ENCODE measurements around the gene RAB40C.

The RAB40C gene

DNA sequence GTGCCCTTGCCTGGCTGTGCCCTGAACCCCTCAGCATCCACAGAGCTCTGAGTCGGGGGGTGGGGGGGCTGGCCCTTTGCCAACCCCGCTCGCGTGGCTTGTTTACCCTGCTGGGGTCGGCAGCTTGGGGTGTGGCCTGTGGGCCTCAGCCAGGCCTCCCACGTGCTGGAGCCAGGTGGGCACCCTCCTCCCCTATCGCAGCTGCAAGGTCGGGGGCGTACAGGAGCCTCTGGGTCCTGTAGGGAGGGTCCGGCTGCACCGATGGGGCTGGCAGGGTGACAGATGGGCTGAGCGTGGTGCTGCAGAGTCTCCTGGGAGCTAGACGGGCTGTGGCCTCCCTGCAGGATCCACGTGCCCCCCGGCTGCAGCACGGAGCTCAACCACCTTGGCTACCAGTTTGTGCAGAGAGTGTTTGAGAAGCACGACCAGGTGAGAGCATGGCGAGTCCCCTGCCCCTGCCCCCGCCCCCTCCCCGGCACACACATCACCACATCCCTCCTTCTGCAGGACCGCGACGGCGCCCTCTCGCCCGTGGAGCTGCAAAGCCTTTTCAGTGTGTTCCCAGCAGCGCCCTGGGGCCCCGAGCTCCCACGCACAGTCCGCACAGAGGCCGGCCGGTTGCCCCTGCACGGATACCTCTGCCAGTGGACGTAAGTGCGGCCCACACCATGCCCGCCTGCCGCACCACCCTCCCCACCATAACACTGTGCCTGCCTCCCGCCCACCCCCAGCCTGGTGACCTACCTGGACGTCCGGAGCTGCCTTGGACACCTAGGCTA is 81.7 kb downstream of the RAB40C start:
- DNase-seq, result no peak

DNA sequence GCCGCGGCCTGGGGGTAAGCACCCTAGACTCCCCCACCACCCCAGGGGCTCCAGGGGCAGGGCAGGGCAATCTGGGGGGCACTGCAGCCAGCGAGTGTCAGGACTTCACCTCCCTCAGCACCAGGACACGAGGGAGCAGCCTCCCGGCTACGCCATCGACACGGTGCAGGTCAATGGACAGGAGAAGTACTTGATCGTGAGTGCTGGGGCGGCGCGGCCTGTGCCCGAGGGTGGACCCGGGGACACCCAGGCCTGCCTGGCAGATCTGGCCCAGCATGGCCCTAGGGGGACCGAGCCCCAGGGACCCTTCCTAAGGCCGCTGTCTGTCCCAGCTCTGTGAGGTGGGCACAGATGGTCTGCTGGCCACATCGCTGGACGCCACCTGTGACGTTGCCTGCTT is 82.5 kb downstream of the RAB40C start:
- DNase-seq, result no peak

DNA sequence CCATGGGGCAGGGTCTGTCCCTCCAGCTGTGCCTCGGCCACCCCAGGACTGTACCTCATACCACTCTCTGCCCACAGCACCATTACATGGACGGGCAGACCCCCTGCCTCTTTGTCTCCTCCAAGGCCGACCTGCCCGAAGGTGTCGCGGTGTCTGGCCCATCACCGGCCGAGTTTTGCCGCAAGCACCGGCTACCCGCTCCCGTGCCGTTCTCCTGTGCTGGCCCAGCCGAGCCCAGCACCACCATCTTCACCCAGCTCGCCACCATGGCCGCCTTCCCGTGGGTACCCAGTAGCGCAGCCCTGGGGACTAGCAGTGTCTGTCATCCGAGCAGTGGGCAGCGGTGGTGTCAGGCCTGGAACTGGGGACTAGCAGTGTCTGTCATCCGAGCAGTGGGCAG is 83.0 kb downstream of the RAB40C start:
- no peak for DNase-seq

DNA sequence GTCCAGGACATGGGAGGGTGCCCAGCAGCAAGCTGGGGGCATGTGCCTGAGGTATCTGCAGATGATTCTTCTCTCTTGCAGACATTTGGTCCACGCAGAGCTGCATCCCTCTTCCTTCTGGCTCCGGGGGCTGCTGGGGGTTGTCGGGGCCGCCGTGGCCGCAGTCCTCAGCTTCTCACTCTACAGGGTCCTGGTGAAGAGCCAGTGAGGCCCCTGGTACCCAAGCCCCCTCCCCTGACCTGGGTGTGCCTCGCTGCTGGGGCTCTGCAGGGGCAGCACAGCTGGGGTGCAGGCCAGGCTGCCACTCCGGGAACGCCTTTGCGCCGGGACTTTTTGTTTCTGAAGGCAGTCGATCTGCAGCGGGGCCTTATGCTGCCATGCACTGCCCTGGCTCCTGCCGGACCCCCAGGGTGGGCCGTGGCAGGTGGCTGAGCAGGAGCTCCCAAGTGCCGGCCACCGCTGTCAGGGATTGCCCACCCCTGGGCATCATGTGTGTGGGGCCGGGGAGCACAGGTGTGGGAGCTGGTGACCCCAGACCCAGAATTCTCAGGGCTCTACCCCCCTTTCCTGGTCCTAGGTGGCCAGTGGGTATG is 83.6 kb downstream of the RAB40C start:
- no peak for DNase-seq

DNA sequence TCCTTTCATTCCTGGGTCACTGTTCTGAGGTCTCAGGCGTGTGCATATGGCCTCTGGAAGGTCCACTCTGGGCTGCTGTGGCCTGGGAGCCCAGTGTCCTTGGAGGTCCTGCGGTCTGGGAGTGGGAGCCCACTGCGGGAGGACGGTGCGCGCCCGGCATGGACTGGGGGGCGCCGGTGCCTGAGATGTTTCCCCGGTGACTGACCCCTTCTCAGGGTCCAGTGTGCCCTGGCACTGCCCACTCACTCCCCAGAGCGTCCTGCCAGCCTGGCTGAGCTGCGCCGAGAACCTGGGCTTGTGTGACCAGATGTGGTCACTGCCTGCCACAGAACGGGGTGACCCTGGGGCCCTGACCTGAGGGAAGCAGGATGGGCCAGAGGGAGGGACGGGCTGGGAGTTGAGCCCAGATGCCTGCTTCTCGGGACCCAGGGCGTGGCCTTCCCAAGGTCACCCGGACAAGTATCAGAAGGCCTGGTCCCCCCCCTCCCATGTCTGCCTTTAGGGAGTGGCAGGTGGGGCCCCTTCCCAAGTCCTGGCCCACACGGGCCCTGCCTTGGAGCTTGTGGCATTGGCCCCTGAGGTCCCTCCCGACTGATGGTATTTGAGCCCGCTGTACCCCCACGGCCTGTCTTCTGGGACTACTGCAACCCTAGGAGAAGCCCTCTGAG is 84.5 kb downstream of the RAB40C start:
- DNase-seq, result no peak

DNA sequence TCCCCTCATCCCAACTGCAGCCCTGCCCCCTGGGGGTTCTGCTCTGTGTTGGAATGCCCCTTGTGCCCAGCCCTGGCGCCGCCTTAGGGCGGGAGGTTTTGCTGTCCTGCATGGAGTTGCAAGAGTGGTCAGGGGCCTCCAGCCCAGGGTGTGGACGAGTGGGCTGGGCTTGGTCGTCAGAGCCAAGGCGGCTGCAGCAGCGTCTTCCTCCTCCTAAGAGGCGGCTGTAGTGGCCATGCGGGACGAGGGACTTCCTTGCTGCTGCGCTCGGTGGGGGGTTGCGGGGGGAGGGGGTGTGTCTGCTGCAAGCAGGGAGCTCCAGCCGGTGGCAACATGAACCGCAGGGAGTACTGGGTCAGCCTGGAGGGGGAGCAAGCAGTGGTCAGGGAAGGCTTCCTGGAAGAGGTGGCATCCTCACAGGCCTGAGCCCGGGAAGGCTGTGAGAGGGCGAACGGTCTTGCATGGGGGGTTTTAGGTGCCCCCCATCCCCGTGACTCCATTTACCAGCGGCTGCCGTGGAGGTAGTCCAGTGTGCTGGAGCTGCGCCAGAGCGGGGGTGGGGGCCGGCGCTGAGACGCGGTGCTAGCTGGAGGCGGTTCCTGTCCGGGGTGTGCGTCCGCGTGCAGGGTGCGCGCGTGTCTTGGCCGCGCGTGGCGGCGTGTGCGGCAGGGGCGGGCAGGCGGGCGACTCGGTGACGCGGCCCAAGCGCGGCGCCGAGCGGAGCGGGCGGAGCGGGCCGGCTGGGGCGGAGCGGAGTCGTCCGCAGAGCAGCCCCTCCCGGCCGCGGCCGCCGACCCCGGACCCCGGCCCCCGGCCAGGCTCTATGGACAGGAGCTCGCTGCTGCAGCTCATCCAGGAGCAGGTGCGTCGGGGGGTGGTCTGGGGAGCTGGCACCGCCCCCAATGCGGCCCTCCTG is 85.4 kb downstream of the RAB40C start, which contains the start of gene RHBDL1:
Gene RHBDL1 (plus strand): TSS at position 704 of the 916 bp plus-strand sequence. CDS start 120 bp downstream, at position 824.
- DNase-seq, result no peak

DNA sequence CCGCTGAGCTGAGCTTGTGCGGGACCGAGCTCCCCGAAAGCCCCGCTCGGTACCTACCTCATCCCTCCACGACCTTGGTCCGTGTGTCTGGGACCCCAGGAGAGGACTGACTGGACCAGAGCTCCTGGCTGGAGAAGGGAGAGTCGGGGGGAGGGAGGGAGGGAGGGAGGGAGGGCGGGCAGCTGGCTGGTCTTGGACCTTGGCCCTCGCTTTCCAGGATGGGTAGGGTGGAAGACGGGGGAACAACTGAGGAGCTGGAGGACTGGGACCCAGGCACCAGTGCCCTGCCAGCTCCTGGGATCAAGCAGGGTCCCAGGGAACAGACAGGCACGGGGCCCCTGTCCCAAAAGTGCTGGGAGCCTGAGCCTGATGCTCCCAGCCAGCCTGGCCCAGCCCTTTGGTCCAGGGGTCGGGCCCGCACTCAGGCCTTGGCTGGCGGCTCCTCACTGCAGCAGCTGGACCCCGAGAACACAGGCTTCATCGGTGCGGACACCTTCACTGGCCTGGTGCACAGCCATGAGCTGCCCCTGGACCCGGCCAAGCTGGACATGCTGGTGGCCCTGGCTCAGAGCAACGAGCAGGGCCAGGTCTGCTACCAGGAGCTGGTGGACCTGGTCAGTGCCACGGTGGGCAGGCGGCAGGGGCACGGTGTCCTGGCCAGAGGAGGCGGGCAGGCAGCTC is 86.2 kb downstream of the RAB40C start:
- no peak for DNase-seq

DNA sequence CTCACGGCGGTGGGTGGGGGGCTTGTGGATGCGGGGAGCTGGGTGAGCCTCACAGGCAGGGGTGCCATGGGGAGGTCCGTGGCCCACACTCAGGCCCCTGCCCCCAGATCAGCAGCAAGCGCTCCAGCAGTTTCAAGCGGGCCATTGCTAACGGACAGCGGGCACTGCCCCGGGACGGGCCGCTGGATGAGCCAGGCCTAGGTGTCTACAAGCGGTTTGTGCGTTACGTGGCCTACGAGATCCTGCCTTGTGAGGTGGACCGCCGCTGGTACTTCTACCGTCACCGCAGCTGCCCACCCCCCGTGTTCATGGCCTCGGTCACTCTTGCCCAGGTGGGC is 86.7 kb downstream of the RAB40C start:
- no peak for DNase-seq

DNA sequence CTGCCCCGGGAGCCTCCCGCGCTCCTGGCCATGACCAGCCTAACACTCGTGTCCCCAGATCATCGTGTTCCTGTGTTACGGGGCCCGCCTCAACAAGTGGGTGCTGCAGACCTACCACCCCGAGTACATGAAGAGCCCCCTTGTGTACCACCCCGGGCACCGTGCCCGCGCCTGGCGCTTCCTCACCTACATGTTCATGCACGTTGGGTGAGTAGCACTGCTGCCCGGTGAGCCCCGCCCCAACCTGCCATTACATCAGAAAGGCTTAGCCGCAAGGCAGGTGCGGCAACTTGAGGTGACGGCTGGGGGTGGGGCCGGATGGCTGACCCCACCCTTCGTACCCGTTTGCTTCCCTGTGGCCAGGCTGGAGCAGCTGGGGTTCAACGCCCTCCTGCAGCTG is 87.0 kb downstream of the RAB40C start:
- DNase-seq, result peak; percentile 72

DNA sequence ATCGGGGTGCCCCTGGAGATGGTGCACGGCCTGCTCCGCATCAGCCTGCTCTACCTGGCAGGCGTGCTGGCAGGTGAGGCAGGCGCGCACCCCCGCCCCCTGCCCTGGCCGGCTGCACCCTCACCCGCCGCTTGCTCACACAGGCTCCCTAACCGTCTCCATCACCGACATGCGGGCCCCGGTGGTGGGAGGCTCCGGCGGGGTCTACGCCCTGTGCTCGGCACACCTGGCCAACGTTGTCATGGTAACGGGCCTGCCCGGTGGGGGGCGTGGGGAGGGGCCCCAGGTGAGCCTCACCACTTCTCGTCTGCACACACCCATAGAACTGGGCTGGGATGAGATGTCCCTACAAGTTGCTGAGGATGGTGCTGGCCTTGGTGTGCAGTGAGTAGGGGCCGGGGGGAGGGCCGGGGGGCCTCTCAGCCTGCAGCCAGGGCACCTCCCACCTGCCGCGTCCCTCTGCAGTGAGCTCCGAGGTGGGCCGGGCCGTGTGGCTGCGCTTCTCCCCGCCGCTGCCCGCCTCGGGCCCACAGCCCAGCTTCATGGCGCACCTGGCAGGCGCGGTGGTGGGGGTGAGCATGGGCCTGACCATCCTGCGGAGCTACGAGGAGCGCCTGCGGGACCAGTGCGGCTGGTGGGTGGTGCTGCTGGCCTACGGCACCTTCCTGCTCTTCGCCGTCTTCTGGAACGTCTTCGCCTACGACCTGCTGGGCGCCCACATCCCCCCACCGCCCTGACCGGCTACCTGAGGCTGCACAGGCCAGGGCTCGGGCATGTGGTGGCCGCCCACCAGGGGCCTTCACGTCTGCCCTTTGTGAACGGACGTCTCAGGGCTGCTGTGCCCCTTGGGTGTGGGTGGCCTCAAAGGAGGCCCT is 87.7 kb downstream of the RAB40C start:
- peak; percentile 17 for DNase-seq

DNA sequence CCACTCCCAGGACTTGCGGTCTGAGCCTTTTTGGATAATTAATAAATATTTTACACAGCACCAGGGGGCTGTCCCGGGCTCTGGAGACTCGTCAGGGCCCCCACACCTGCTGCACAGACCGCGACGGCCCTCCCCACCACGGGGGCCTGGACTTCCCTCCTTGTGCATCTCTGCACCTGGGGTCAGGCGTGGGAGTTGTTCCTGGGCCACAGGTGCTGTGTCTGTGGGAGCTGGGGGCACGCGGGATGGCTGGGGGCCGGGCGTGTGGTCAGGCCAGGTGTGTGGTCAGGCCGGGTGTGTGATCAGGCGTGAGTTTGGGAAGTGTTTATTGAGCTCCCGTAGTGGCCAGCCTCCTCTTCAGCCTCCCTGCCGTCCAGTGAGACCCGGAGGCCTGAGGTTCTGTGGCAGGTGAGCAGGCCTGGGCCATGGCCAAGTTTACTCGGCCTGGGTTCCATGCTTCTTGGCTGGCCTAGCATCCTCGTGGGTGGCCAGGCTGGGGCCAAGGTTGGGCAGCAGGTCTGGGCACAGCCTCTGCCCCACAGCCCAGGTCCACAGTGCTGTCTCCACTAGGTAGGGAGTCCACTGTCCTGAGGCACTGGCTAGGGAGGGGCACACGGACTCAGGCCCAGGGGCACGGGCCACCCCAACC is 88.5 kb downstream of the RAB40C start:
- no peak for DNase-seq

Measured in NCI-H187 treated with DMSO at 0.1 percent for 48 hours (cell line).